GM18517 (cell line): ENCODE results near the gene ULK4.
"Not testable (repeated sequence)": the region's sequence is repeated elsewhere in the genome, so short reads cannot be mapped to it uniquely, and the experiment has no call there.

Source experiments
- ATAC-seq: cut with Tn5 transposase; IDR thresholded peaks from one replicate; pipeline ENCODE4 v1.9.1; 2021; ENCODE audit warnings: mild to moderate bottlenecking, moderate library complexity; ENCODE audit not compliant: unreplicated experiment

The ULK4 gene

GRCh38 chr3:41693799-41694198 lies 268.1 kb downstream of the ULK4 start:
- no peak for ATAC-seq

GRCh38 chr3:41690766-41691563 lies 270.9 kb downstream of the ULK4 start:
- ATAC-seq = no peak

GRCh38 chr3:41688595-41689380 lies 273.1 kb downstream of the ULK4 start:
- no peak for ATAC-seq

GRCh38 chr3:41684797-41685735 lies 276.8 kb downstream of the ULK4 start:
- ATAC-seq = no peak

- ATAC-seq = no peak
Measured at GRCh38 chr3:41683666-41684350, 278.1 kb downstream of the ULK4 start.

GRCh38 chr3:41682996-41683395 lies 278.9 kb downstream of the ULK4 start:
- ATAC-seq = no peak

GRCh38 chr3:41682382-41682781 lies 279.5 kb downstream of the ULK4 start:
- ATAC-seq = no peak

GRCh38 chr3:41681479-41681878 lies 280.4 kb downstream of the ULK4 start:
- ATAC-seq = no peak

GRCh38 chr3:41679374-41679773 lies 282.5 kb downstream of the ULK4 start:
- ATAC-seq = no peak

GRCh38 chr3:41675102-41675501 lies 286.8 kb downstream of the ULK4 start:
- not testable (repeated sequence) for ATAC-seq

- no peak for ATAC-seq
Measured at GRCh38 chr3:41674449-41674848, 287.5 kb downstream of the ULK4 start.

- no peak for ATAC-seq
Measured at GRCh38 chr3:41673650-41674049, 288.3 kb downstream of the ULK4 start.

GRCh38 chr3:41668379-41668778 lies 293.5 kb downstream of the ULK4 start:
- no peak for ATAC-seq

- no peak for ATAC-seq
Measured at GRCh38 chr3:41662288-41662687, 299.6 kb downstream of the ULK4 start.

GRCh38 chr3:41661796-41662195 lies 300.1 kb downstream of the ULK4 start:
- no peak for ATAC-seq

- ATAC-seq = no peak
Measured at GRCh38 chr3:41660510-41660909, 301.4 kb downstream of the ULK4 start.

GRCh38 chr3:41653571-41654239 lies 308.2 kb downstream of the ULK4 start:
- ATAC-seq = no peak

GRCh38 chr3:41652931-41653330 lies 309.0 kb downstream of the ULK4 start:
- no peak for ATAC-seq

GRCh38 chr3:41652506-41652905 lies 309.4 kb downstream of the ULK4 start:
- ATAC-seq = no peak

GRCh38 chr3:41651718-41652117 lies 310.2 kb downstream of the ULK4 start:
- ATAC-seq = no peak
